Left renal cortex interstitium (tissue), 4 donors: ENCODE measurements around the gene GABBR2. TPM values are rescaled to one million over a fixed set of nuclear protein-coding genes. Genes with fewer than 3 reads are reported as not detected.

Experiments used
- DNase-seq, 4 donors: peaks; one replicate each; pipeline ENCODE4 v3.0.0-alpha.2; 2013; ENCODE audit warnings: low read depth in 4 of 4, low spot score in 2 of 4, missing footprints in 1 of 4
- polyA plus RNA-seq, 4 donors: library from polyadenylated mRNA; unstranded; fragments of 120-200 nt; gene quantifications; one replicate each; pipeline ENCODE4 v1.2.1, GENCODE V29; 2013; ENCODE audit not compliant: insufficient read length in 4 of 4

The GABBR2 gene
- polyA plus RNA-seq, 4 donors: 4.5 to 5.6 (median 5.3) TPM

- no peak for DNase-seq
Observed at GRCh38 chr9:98552331-98552730, 156.4 kb downstream of the GABBR2 start.

GRCh38 chr9:98551511-98552286 is 157.0 kb downstream of the GABBR2 start:
- DNase-seq: no peak

GRCh38 chr9:98550206-98550820 is 158.4 kb downstream of the GABBR2 start:
- no peak for DNase-seq

- DNase-seq: no peak
Observed at GRCh38 chr9:98549401-98549800, 159.3 kb downstream of the GABBR2 start.

- DNase-seq: no peak
Observed at GRCh38 chr9:98547606-98548005, 161.1 kb downstream of the GABBR2 start.

GRCh38 chr9:98545021-98545420 is 163.7 kb downstream of the GABBR2 start:
- no peak for DNase-seq

DNA sequence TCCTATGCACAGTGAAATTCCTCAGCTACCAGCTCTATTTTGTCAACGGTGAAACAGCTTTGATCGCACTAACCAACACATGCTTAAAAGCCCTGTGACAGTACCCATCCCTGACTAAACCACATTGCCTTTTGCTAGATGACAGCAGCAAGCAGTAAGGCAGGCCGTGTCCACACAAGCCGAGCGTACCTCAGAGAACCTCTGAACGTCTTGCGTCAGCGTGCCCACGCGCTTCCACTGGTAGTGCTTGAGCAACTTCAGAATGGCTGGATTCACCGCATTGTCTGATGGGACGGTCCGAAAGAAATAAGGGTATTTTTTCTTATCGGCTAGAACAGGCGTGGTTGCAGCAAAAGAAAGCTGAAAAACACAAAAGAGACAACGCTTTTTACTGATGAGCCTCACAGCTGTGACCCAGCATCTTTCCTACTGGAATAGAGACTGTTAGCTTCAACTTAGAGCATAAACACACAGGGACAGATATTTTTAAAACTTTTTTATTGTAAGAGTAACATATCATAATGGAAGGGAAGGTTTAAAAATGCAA is 167.0 kb downstream of the GABBR2 start:
- DNase-seq: no peak

DNA sequence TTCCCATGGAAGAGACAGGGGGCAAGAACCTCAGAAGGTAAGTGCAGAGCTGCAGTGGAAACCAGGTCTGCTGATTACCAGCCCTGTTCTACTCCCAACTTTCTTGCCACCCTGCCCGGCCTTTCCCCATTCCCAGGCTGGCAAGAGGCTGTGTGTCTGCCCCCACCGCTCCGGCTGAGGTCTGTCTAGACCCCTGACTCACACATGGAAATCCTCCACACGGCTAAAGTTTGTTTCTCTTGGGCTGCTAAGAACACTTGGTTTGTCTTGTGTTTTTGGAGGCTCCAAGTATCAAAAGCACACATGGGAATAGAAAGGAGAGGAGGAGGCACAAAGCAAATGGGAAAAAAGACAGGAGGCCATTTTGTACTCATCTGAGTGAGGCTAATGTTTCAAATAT is 168.3 kb downstream of the GABBR2 start:
- no peak for DNase-seq

- DNase-seq: no peak
Observed at GRCh38 chr9:98539954-98540353, 168.8 kb downstream of the GABBR2 start.

DNA sequence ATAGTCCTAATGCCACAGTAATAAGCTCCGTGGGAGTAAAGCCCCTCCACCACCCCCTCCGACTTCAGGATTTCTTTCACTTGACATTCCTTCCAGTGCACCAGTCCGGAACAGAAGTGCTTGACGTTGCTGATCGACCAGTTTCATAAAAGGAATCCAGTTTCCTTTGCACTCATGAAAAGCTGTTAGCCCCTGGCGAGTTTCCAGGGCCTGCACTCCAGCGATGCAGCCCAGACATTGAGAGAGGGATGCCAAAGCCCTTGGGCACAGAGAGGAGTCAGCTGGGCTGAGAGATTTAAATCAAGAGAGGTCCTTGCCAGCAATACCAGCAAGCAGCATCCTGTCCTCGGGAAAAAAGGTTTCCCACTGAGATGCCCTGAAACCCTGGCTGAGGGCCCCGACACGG is 170.1 kb downstream of the GABBR2 start:
- no peak for DNase-seq

DNA sequence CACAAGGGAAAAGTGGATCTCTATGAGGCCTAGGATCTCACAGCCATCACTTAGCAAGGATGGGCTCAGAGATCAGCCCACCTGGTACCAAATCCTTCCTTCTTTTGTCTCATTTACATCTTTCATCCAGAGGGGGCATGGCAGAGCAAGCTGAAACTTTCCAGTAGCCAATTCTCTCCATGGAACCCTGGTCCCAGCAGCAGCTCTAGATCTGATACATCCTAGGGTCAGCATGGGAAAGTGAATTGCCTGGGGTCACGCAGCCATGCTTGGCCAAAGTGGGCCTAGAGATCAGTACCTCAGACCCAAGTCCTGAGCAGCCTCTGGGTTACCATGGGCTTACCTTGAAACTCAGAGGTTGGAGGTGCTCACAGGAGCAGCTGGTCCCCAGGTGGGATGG is 170.5 kb downstream of the GABBR2 start:
- DNase-seq: no peak

DNA sequence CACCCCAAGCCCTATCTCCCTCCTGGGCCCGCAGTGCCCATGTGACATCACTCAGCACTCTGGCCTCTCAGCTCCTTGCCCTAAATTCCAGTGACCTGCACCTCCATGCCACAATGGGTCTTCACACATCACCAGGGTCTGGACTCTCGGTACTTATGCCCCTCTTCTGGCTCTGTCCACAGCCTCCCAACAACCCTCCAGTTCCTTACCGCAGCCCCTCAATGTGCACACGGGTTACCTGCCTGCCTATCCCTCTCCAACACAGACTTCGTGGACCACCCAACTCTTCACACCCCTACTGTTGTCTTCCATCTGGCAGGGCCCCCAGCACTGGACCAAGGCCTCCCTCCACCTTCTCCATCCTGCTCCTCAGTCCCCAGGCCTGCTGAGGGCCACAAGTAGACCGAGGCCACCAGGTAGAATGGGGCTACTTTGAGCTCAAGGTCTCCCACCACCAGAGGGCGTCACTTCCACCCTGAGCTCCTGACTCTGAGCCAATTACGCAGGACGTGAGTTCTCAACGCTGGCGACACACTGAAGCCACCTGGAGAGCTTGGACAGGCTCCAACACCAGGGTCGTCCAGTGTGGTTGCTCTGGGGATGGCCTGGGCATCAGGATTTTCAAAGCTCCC is 172.1 kb downstream of the GABBR2 start:
- no peak for DNase-seq

GRCh38 chr9:98533866-98534265 is 174.9 kb downstream of the GABBR2 start:
- DNase-seq: no peak

- no peak for DNase-seq
Observed at GRCh38 chr9:98533132-98533531, 175.6 kb downstream of the GABBR2 start.

GRCh38 chr9:98532574-98532973 is 176.2 kb downstream of the GABBR2 start:
- DNase-seq: no peak

DNA sequence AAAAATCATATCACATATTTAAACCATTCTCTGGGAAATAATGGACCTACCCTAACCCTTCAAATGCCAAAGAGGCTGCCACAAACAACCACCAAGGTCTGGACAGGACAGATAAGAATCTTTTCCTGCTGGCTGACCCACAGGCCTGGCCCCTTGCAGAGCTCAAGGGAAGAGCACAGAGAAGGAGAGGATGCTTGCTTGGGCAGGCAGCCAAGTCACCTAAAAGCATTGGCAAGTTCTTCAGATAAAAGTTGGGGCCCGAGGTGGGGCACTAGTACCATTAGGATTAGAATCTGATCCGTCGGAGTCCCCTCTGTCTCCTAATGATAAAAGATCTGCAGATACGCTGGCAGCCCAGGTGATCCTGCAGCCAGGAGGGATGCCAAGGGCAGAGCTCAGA is 176.6 kb downstream of the GABBR2 start:
- DNase-seq: no peak

DNA sequence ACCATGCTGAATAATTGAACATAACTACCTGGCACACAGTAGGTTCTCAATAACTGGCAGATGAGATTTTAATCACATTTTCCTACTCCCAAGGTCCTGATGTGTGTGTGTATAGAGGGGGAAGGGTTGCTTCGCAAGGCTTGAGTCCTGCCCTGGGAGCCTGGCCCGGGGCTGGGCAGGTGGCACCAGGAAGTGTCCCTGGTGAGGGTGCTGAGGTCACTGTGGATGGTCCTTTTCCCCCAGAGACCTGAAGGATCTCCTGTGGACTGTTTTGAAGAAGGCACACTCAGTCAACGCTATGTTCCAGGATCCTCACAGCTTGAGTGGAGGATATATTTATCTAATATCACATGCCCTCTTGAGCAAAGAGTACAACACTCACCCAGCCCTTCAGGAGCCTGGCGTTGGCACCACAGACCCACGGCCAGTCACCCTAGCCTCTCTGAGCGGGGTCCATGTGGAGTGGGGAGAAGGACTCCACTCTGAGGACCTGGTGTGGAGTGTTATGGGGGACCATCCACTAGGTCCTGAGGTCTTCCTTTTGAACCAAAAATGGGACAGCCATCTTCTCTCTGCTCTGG is 177.8 kb downstream of the GABBR2 start:
- DNase-seq: no peak

GRCh38 chr9:98530275-98530674 is 178.5 kb downstream of the GABBR2 start:
- no peak for DNase-seq

DNA sequence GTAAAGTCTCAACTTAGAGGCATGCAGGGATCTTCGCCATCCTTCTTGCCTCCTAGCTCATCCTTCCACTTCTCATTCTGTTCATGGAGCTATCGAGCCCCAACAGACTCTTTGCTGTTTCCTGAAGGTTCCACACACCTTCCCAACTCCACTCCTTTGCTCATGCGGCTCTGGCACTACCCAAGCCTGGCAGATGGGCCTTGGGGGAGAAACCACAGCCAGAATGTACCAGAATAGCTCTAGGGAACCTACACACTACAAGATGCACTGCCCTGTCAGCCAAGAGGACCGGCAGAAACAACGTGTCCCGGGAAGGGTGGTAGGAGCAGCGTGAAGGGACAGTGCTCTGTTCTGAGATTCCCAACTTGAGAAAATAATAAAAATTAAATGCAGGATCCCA is 178.9 kb downstream of the GABBR2 start:
- no peak for DNase-seq

DNA sequence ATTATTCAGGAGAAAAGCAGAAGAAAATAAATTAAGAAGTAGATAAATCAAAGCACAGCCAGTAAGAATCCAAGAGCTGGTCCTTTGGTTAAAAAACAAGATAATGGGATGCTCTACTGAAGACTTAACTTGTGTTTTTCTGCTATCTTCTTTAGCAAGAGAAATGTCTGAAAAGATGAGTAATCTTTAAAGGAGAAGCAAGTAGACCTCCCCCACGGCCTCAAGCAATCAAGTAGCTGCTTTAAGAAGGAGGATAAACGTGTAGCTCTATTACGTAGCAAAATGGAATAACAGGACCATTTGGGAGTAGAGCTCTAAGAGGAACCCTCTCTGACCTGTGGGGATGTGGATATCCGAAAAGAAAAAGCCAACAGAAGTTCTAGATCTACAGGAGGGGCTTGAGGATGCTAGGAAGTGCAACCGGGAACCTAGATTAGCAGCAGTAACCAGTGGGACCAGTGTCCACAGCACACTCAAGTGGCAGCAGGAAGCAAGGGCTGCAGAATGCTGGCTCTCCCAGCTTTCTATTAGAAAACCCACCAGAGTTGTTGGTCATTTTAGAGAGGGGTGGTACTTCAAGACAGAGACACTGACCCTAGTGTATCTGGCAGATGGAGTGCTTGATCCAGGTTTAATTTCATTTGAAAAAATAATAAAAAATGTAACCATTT is 185.4 kb downstream of the GABBR2 start:
- no peak for DNase-seq

DNA sequence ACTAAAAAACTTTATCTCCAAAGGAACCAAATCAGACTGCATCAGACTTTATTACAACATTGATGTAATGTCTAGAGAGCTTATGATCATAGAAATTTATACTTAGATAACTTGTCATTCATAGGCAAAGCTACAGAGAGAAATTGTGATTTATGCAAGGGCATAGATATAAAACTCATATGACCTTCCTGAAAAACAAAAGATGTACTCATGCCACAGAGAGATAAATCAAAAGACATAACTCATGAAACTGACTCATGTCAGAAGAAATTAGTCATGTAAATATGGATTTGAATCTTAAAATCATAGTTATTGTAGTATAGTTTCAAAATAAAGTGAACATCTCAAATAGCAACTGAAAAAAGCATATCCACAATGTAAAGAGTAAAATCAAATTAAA is 186.2 kb downstream of the GABBR2 start:
- DNase-seq: no peak
